H4 (cell line): ENCODE measurements around the gene IGF2BP1. TPM values are rescaled to one million over a fixed set of nuclear protein-coding genes. Genes with fewer than 3 reads are reported as not detected.
A peak's percentile ranks its signal among the peaks of the same experiment; 100 is the strongest.
"Not testable (repeated sequence)": the region's sequence is repeated elsewhere in the genome, so short reads cannot be mapped to it uniquely, and the experiment has no call there.

Experiments used
- DNase-seq: peaks from one replicate; pipeline ENCODE4 v3.0.0-alpha.2; 2015; ENCODE audit warnings: low spot score
- total RNA-seq: library from RNA; depleted of rRNA; stranded (reverse); fragments of >200 nt; shearing (Covaris generic); gene quantifications from 2 replicates; pipeline ENCODE4 v1.2.3, GENCODE V29; 2014

The IGF2BP1 gene
- total RNA-seq, 1 experiment from 2014 or later, result 6.8 TPM

GRCh38 chr17:49020609-49021008 lies 23.4 kb downstream of the IGF2BP1 start:
- DNase-seq, result no peak

- DNase-seq, result no peak
Observed at GRCh38 chr17:49021095-49021767, 24.0 kb downstream of the IGF2BP1 start.

DNA sequence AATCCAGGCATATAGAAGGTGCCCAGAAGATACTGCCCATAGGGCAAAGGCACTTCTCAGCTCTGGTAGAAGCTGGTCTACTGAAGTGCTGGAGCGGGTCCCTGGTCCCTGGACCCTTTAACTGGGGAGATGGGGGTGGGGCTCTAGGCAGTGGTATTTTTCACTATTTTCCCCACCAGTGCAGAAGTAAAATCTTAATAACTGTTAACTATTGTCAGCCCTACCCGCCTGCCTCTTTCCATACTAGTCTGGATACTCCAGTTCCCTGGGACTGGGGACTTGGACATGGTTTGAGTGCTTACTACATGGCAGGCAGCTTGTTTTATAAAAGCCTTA lies 24.6 kb downstream of the IGF2BP1 start:
- no peak for DNase-seq

GRCh38 chr17:49022391-49022941 lies 25.3 kb downstream of the IGF2BP1 start:
- DNase-seq, result peak; percentile 53

- no peak for DNase-seq
Observed at GRCh38 chr17:49024523-49024922, 27.3 kb downstream of the IGF2BP1 start.

- DNase-seq, result not testable (repeated sequence)
Observed at GRCh38 chr17:49026447-49026846, 29.3 kb downstream of the IGF2BP1 start.

DNA sequence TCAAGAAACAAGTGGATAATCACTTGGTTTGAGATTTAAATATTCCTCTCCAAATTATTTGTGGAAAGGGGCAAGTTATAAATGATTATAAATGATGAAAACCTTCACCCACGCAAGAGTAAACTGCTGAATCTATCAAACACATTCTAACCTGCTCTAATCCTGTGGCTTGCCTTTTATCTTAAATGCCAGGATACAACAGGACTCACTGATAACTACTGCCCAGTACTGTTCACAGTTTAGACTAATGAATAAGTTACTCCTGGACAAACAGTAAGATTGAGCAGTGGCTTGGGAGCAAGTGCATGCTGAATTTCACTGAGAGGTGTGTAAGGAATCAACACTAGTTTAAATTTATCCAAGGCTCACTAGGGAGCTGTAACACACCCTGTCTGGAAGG lies 31.1 kb downstream of the IGF2BP1 start:
- no peak for DNase-seq

- no peak for DNase-seq
Observed at GRCh38 chr17:49029801-49030200, 32.6 kb downstream of the IGF2BP1 start.

DNA sequence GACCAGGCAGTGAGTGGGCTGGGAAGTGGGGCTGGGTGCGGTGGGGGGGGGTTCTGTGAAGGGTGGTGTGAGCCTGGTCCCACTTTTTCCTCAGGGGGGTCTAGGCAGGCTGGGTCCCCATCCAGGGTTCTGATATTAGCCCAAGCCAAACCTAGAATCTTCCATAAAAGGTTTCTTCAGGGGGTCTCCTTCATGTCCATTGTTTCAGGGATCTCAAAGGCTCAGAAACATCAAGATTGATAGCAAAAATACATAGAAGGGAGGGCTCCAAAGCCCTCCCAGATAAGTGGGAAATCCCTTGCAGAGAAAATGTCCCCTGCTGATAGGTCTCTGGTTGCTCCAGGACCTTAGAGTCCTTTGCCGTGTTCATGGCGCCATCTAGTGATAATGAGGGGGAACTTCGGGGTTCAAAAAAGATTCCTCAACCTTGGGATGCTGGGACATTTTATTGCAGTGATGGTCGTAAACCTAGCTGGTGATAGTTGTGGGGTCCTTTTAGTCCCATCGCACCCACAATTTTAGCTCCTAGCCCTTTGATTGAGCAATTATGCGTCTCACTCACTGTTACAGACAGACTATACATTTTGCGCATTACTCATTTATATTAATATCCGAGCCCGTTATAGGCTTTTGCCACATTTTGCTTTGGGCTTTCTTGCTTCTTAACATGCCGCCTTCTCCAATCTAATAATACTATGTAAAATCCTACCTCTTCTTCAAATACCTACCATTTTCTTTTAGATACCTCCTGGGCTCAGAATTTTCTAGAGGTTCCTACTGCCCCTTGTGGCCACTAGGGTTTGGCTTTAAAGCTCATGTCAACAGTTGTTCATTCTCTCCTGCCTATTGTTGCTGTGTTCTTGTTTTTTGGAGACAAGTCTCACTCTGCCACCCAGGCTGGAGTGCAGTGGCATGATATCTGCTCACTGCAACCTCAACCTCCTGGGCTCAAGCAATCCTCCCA lies 35.1 kb downstream of the IGF2BP1 start:
- peak; percentile 81 for DNase-seq

DNA sequence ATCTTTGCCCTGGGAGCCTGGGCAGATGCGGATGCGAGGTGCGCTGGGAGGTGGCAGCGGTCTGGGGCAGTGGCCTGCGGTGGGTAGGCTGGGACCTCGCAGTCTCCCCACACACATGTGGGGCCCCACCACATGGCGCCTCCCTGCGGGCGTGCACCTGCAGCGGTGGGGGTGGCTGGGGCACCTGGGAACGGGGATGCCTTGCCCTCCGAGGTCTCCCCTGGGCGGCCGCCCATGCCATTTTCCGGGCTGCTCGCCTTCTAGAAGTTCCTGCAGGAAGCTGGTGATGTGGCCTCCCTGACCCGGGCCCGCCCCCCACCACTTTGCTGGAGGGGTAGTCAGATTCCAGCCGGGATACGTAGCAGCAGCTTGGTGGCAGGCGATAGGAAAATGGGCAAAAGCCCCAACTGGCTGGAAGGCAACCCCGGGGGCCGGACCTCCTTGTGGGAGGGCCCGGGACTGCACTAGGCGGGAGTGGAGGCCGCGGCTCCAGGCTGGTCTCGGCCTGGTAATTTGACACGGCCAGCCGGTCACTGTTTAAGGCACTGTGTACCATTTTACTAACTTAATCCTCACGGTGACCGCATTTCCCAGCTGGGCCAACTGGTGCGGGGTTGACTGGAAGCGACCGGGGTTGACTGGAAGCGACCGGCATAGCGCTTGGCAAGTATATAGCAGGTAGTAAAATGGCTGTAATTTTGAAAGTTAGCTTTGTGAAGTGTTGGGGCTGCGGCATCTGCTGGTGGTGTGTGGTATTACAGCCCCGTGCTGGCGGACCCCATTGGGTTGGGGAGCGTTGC lies 38.5 kb downstream of the IGF2BP1 start:
- peak; percentile 59 for DNase-seq

- DNase-seq, result no peak
Observed at GRCh38 chr17:49036270-49036626, 39.1 kb downstream of the IGF2BP1 start.

- DNase-seq, result no peak
Observed at GRCh38 chr17:49038138-49038537, 41.0 kb downstream of the IGF2BP1 start.

GRCh38 chr17:49038544-49038943 lies 41.4 kb downstream of the IGF2BP1 start:
- DNase-seq, result no peak

DNA sequence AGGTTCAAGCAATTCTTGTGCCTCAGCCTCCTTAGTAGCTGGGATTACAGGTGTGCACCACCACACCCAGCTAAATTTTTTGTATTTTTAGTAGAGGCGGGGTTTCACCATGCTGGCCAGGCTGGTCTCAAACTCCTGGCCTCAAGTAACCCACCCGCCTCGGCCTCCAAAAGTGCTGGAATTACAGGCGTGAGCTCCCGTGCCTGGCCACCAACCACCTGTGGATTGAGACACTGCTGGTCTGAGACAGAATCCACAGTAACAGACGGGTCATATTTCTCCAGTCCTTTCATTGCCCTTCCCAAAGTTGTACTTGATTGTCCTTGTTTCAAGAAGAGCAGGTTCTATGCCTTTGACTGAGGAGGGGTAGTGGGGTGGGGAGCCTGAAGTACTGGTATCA lies 42.3 kb downstream of the IGF2BP1 start:
- DNase-seq, result not testable (repeated sequence)

DNA sequence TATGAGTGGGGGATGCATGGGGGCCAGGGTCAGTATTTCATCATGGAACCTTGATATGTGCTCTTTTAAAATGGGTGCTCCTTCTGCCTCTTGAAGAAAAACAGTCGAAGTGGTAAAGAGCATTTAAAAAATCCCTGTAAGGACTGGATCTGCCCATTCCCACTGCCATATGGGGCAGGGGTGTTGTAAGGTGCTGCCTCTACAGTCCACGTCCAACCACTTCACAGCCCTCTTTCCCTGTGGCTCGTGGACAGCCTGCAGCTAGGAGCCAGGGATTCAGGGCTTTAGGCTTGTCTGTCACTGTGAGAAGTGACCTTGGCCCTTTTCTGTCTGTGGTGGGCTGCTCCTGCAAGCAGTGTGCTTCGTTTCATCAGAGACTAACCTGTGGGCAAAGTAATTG lies 44.3 kb downstream of the IGF2BP1 start:
- DNase-seq, result no peak

- no peak for DNase-seq
Observed at GRCh38 chr17:49045376-49045775, 48.2 kb downstream of the IGF2BP1 start.

DNA sequence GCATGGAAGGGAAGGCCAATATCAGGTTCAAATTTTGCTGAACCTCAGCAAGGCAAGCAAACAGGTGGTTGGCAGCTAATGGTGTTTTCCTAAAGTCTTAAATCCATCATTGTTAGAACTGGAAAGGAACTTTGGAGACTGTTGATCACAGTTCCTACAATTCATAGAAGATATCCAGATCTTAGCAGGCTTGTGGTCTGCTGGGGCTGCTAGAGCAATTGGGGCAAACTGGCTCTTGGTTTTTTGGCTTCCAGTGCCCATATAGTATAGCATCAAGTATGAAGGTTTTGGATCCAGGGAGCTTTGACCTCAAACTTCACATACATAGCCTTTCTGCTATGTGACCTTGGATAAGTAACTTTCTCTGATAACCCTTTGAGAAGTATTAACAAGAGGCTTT lies 49.7 kb downstream of the IGF2BP1 start:
- no peak for DNase-seq

DNA sequence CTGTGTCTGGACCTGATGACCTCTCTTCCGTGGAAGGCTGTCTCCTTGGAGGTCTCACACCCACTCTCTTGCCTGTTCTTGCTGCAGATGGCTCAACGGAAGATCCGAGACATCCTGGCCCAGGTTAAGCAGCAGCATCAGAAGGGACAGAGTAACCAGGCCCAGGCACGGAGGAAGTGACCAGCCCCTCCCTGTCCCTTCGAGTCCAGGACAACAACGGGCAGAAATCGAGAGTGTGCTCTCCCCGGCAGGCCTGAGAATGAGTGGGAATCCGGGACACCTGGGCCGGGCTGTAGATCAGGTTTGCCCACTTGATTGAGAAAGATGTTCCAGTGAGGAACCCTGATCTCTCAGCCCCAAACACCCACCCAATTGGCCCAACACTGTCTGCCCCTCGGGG lies 52.1 kb downstream of the IGF2BP1 start:
- DNase-seq, result no peak

GRCh38 chr17:49050611-49051010 lies 53.4 kb downstream of the IGF2BP1 start:
- no peak for DNase-seq

DNA sequence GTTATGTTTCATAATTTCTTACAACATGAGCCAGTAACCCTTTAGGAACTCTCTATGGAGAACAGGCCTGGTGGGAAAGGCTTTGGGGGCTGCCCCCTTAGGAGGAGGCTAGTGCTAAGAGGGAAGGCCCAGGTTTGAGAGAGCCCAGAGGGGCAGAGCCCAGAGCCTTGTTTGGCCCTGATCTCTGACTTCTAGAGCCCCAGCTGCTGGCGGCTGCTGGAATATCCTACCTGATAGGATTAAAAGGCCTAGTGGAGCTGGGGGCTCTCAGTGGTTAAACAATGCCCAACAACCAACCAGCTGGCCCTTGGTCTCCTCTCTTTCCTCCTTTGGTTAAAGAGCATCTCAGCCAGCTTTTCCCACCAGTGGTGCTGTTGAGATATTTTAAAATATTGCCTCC lies 54.1 kb downstream of the IGF2BP1 start:
- DNase-seq, result no peak

- DNase-seq, result no peak
Observed at GRCh38 chr17:49053171-49053829, 56.1 kb downstream of the IGF2BP1 start.
